Liver (tissue), 9 donors: Measurements from ENCODE around the gene OR52H1. TPM values are rescaled to one million over a fixed set of nuclear protein-coding genes. Genes with fewer than 3 reads are reported as not detected.

Experiments used
- DNase-seq: peaks from one replicate; pipeline ENCODE4 v3.0.0-alpha.2; 2017; ENCODE audit warnings: low spot score
- H3K27ac ChIP-seq, 2 donors: one replicate each; pipeline ENCODE4 v1.7.0; 2013; ENCODE audit warnings: inconsistent platforms in 2 of 2, low read length in 2 of 2, control low read depth in 1 of 2, low read depth in 1 of 2, mild to moderate bottlenecking in 1 of 2
- H3K27me3 ChIP-seq, 4 donors: one replicate each; pipeline versions ENCODE4 v1.6.1 to v1.7.0; 2013; ENCODE audit warnings: low read length in 3 of 4, inconsistent platforms in 1 of 4, mild to moderate bottlenecking in 1 of 4, moderate library complexity in 1 of 4; ENCODE audit not compliant: control insufficient read depth in 4 of 4, insufficient read depth in 4 of 4
- H3K36me3 ChIP-seq, 4 donors: one replicate each; pipeline versions ENCODE4 v1.6.1 to v1.7.0; 2013; ENCODE audit warnings: low read length in 3 of 4, mild to moderate bottlenecking in 3 of 4, low read depth in 1 of 4, moderate library complexity in 1 of 4; ENCODE audit not compliant: control insufficient read depth in 4 of 4, insufficient read depth in 3 of 4
- H3K4me1 ChIP-seq, 4 donors: one replicate each; pipeline versions ENCODE4 v1.6.1 to v1.7.0; 2013; ENCODE audit warnings: low read length in 3 of 4, mild to moderate bottlenecking in 3 of 4, moderate library complexity in 1 of 4; ENCODE audit not compliant: control insufficient read depth in 4 of 4, insufficient read depth in 4 of 4
- H3K4me3 ChIP-seq, 3 donors: one replicate each; pipeline versions ENCODE4 v1.6.1 to v1.7.0; 2013; ENCODE audit warnings: low read length in 3 of 3, control low read depth in 1 of 3, low read depth in 1 of 3, mild to moderate bottlenecking in 1 of 3
- H3K9ac ChIP-seq, 2 donors: one replicate each; pipeline ENCODE4 v1.7.0; 2013; ENCODE audit warnings: low read length in 2 of 2, mild to moderate bottlenecking in 2 of 2, moderate library complexity in 2 of 2, control low read depth in 1 of 2, low read depth in 1 of 2
- H3K9me3 ChIP-seq, 4 donors: one replicate each; pipeline versions ENCODE4 v1.6.1 to v1.7.0; 2013; ENCODE audit warnings: low read length in 3 of 4; ENCODE audit not compliant: control insufficient read depth in 4 of 4
- EGR1 ChIP-seq, 2 donors: IDR thresholded peaks; 2 replicates each; pipeline ENCODE4 v1.6.1; 2016 to 2018; ENCODE audit warnings: antibody characterized with exemption in 2 of 2, low read depth in 2 of 2
- FOXA1 ChIP-seq: IDR thresholded peaks from 2 replicates; pipeline ENCODE4 v1.6.1; 2016; ENCODE audit warnings: antibody characterized with exemption
- FOXA2 ChIP-seq: IDR thresholded peaks from 2 replicates; pipeline ENCODE4 v1.6.1; 2016; ENCODE audit warnings: antibody characterized with exemption
- GABPA ChIP-seq, 2 donors: IDR thresholded peaks in 1 of 2; conservative IDR thresholded peaks in 1 of 2; 2 replicates each; pipeline ENCODE4 v1.6.1; 2016; ENCODE audit warnings: antibody characterized with exemption in 2 of 2, mild to moderate bottlenecking in 1 of 2, moderate library complexity in 1 of 2
- HNF4A ChIP-seq, 2 donors: conservative IDR thresholded peaks; 2 replicates each; pipeline ENCODE4 v1.6.1; 2016; ENCODE audit warnings: antibody characterized with exemption in 2 of 2, mild to moderate bottlenecking in 2 of 2
- HNF4G ChIP-seq: IDR thresholded peaks from 2 replicates; pipeline ENCODE4 v1.6.1; 2016; ENCODE audit warnings: antibody characterized with exemption
- JUND ChIP-seq, 2 donors: IDR thresholded peaks; 2 replicates each; pipeline ENCODE4 v1.6.1; 2016; ENCODE audit warnings: antibody characterized with exemption in 2 of 2
- NR2F2 ChIP-seq: IDR thresholded peaks from 2 replicates; pipeline ENCODE4 v1.6.1; 2016; ENCODE audit warnings: antibody characterized with exemption
- RAD21 ChIP-seq, 2 donors: IDR thresholded peaks; 2 replicates each; pipeline ENCODE4 v1.6.1; 2016; ENCODE audit warnings: antibody characterized with exemption in 2 of 2, mild to moderate bottlenecking in 2 of 2
- RXRA ChIP-seq, 2 donors: IDR thresholded peaks; 2 replicates each; pipeline ENCODE4 v1.6.1; 2017 to 2018; ENCODE audit warnings: antibody characterized with exemption in 2 of 2, mild to moderate bottlenecking in 1 of 2
- SP1 ChIP-seq: IDR thresholded peaks from 2 replicates; pipeline ENCODE4 v1.6.1; 2018; ENCODE audit warnings: antibody characterized with exemption, mild to moderate bottlenecking
- TAF1 ChIP-seq: conservative IDR thresholded peaks from 2 replicates; pipeline ENCODE4 v1.6.1; 2016; ENCODE audit warnings: antibody characterized with exemption, mild to moderate bottlenecking
- YY1 ChIP-seq: IDR thresholded peaks from 2 replicates; pipeline ENCODE4 v1.6.1; 2016; ENCODE audit warnings: antibody characterized with exemption, mild to moderate bottlenecking
- WGBS: extraction: QIAGEN DNeasy Blood & Tissue Kit; methylation state at CpG from one replicate; pipeline ENCODE4 v1.1.7; 2013; 5-methylcytosine and 5-hydroxymethylcytosine counted together
- polyA plus RNA-seq, 2 donors: library from polyadenylated mRNA; stranded (reverse) in 1 of 2; unstranded in 1 of 2; fragments of 200-250 nt in 1 of 2; fragments of >200 nt in 1 of 2; fragmentation: Nextera tagmentation in 1 of 2; extraction: Ambion mirVana in 1 of 2; gene quantifications; one replicate each; pipeline versions ENCODE4 v1.2.1 to v1.2.3, GENCODE V29; 2013 to 2015
- total RNA-seq, 2 donors: library from RNA; depleted of rRNA; stranded (reverse); fragments of >200 nt; gene quantifications; one replicate each; pipeline ENCODE4 v1.2.3, GENCODE V29; 2014
- TF ChIP-seq, protein P1 (sequence below): IDR thresholded peaks from 2 replicates; pipeline ENCODE4 v1.6.1; 2016; ENCODE audit warnings: antibody characterized with exemption
- TF ChIP-seq, protein P2 (sequence below): IDR thresholded peaks from 2 replicates; pipeline ENCODE4 v1.6.1; 2016; ENCODE audit warnings: antibody characterized with exemption
- TF ChIP-seq, protein P3 (sequence below): IDR thresholded peaks from 2 replicates; pipeline ENCODE4 v1.6.1; 2016; ENCODE audit warnings: antibody characterized with exemption
- TF ChIP-seq, protein P4 (sequence below): IDR thresholded peaks from 2 replicates; pipeline ENCODE4 v1.6.1; 2016; ENCODE audit warnings: antibody characterized with exemption, mild to moderate bottlenecking
- TF ChIP-seq, protein P5 (sequence below): fragments of 150-350 bp; IDR thresholded peaks from 2 replicates; pipeline ENCODE4 v1.5.1; 2017; ENCODE audit warnings: improper control_type of control experiment, low read depth, low read length; ENCODE audit not compliant: missing input control
- donor health status: healthy.
- donor health status: healthy.
- donor health status: healthy.
- donor health status: healthy.
- donor health status: healthy.

OR52H1 gene
- total and polyA plus RNA-seq, 4 donors: 0.14 to 0.33 TPM; not detected in 2

DNA sequence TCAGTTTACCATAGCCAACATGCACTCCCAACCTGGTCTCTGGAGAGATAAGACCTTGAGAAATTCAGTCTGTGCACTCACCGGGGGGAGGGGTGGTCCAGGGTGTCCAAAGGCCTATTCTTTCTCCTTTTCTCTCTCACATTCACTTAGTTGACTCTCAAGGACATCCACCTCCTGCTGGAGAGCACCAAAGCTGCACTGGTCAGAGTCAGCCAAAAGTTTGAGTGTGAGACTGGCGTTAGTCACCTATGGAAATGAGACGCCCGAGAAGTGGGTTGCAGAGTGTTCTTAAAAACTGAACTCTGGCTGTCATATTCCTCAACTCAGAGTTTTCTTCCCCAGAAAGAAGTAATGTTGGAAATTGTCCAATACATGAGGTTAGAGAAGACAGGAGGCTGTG is 26.8 kb downstream of the OR52H1 start:
- no peak for TF ChIP-seq FOXA1
- TF ChIP-seq HNF4G: no peak
- TF ChIP-seq JUND (IDR thresholded peaks at IDR 0.05): no peak
- no peak for TF ChIP-seq YY1
- TF ChIP-seq EGR1 (IDR thresholded peaks at IDR 0.05; ENCODE audit: low read depth in 2 of 2): no peak
- TF ChIP-seq, protein P1, sequence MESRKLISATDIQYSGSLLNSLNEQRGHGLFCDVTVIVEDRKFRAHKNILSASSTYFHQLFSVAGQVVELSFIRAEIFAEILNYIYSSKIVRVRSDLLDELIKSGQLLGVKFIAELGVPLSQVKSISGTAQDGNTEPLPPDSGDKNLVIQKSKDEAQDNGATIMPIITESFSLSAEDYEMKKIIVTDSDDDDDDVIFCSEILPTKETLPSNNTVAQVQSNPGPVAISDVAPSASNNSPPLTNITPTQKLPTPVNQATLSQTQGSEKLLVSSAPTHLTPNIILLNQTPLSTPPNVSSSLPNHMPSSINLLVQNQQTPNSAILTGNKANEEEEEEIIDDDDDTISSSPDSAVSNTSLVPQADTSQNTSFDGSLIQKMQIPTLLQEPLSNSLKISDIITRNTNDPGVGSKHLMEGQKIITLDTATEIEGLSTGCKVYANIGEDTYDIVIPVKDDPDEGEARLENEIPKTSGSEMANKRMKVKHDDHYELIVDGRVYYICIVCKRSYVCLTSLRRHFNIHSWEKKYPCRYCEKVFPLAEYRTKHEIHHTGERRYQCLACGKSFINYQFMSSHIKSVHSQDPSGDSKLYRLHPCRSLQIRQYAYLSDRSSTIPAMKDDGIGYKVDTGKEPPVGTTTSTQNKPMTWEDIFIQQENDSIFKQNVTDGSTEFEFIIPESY: no peak
- TF ChIP-seq, protein P2, sequence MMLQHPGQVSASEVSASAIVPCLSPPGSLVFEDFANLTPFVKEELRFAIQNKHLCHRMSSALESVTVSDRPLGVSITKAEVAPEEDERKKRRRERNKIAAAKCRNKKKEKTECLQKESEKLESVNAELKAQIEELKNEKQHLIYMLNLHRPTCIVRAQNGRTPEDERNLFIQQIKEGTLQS: no peak
- TF ChIP-seq SP1: no peak
- TF ChIP-seq, protein P3, sequence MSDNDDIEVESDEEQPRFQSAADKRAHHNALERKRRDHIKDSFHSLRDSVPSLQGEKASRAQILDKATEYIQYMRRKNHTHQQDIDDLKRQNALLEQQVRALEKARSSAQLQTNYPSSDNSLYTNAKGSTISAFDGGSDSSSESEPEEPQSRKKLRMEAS: no peak
- no peak for TF ChIP-seq TAF1
- TF ChIP-seq GABPA (IDR thresholded peaks at IDR 0.05 in 1 of 2, conservative IDR thresholded peaks at IDR 0.05 in 1 of 2): no peak
- TF ChIP-seq RAD21 (IDR thresholded peaks at IDR 0.05): no peak
- TF ChIP-seq FOXA2: no peak
- TF ChIP-seq, protein P4, sequence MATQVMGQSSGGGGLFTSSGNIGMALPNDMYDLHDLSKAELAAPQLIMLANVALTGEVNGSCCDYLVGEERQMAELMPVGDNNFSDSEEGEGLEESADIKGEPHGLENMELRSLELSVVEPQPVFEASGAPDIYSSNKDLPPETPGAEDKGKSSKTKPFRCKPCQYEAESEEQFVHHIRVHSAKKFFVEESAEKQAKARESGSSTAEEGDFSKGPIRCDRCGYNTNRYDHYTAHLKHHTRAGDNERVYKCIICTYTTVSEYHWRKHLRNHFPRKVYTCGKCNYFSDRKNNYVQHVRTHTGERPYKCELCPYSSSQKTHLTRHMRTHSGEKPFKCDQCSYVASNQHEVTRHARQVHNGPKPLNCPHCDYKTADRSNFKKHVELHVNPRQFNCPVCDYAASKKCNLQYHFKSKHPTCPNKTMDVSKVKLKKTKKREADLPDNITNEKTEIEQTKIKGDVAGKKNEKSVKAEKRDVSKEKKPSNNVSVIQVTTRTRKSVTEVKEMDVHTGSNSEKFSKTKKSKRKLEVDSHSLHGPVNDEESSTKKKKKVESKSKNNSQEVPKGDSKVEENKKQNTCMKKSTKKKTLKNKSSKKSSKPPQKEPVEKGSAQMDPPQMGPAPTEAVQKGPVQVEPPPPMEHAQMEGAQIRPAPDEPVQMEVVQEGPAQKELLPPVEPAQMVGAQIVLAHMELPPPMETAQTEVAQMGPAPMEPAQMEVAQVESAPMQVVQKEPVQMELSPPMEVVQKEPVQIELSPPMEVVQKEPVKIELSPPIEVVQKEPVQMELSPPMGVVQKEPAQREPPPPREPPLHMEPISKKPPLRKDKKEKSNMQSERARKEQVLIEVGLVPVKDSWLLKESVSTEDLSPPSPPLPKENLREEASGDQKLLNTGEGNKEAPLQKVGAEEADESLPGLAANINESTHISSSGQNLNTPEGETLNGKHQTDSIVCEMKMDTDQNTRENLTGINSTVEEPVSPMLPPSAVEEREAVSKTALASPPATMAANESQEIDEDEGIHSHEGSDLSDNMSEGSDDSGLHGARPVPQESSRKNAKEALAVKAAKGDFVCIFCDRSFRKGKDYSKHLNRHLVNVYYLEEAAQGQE: no peak
- TF ChIP-seq, protein P5, sequence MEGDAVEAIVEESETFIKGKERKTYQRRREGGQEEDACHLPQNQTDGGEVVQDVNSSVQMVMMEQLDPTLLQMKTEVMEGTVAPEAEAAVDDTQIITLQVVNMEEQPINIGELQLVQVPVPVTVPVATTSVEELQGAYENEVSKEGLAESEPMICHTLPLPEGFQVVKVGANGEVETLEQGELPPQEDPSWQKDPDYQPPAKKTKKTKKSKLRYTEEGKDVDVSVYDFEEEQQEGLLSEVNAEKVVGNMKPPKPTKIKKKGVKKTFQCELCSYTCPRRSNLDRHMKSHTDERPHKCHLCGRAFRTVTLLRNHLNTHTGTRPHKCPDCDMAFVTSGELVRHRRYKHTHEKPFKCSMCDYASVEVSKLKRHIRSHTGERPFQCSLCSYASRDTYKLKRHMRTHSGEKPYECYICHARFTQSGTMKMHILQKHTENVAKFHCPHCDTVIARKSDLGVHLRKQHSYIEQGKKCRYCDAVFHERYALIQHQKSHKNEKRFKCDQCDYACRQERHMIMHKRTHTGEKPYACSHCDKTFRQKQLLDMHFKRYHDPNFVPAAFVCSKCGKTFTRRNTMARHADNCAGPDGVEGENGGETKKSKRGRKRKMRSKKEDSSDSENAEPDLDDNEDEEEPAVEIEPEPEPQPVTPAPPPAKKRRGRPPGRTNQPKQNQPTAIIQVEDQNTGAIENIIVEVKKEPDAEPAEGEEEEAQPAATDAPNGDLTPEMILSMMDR: no peak
- TF ChIP-seq NR2F2: no peak
- no peak for TF ChIP-seq RXRA (IDR thresholded peaks at IDR 0.05)
- no peak for TF ChIP-seq HNF4A (conservative IDR thresholded peaks at IDR 0.05)
- no peak overlapping the region for H3K27ac ChIP-seq
- H3K4me1 ChIP-seq: no peaks in the 10 kb centered on the region
- no peaks in the 10 kb centered on the region for H3K9me3 ChIP-seq
- no peaks in the 10 kb centered on the region for H3K36me3 ChIP-seq
- no peaks in the 10 kb centered on the region for H3K27me3 ChIP-seq
- WGBS: 97% methylated on average over 4 of the region's 4 CpGs
- DNase-seq: no peak
- H3K4me3 ChIP-seq: no peak overlapping the region
- no peak overlapping the region for H3K9ac ChIP-seq
